Esophagus muscularis mucosa (tissue), 4 donors: ENCODE results near the gene ALG5.

ENCODE experiments used
- EP300 ChIP-seq: sonication (generic); formaldehyde crosslinking; IDR thresholded peaks from one replicate; pipeline ENCODE4 v1.6.1; 2017; ENCODE audit warnings: antibody characterized with exemption
- POLR2A ChIP-seq: fragments of 450-650 bp; IDR thresholded peaks from one replicate; pipeline ENCODE4 v1.6.1; 2017; ENCODE audit warnings: antibody characterized with exemption, moderate library complexity, mild to moderate bottlenecking, low read depth
- POLR2AphosphoS5 ChIP-seq, 2 donors: sonication (generic); formaldehyde crosslinking; IDR thresholded peaks; one replicate each; pipeline ENCODE4 v1.6.1; 2017; ENCODE audit warnings: antibody characterized with exemption in 2 of 2
- TF ChIP-seq, protein P1 (sequence below), 3 experiments: fragments of 200-600 bp in 2 of 3; fragments of 450-650 bp in 1 of 3; sonication (generic) in 2 of 3; IDR thresholded peaks; one replicate each; pipeline ENCODE4 v1.5.1; 2017 to 2019; ENCODE audit warnings: antibody characterized with exemption in 3 of 3, mild to moderate bottlenecking in 2 of 3, moderate library complexity in 1 of 3

DNA sequence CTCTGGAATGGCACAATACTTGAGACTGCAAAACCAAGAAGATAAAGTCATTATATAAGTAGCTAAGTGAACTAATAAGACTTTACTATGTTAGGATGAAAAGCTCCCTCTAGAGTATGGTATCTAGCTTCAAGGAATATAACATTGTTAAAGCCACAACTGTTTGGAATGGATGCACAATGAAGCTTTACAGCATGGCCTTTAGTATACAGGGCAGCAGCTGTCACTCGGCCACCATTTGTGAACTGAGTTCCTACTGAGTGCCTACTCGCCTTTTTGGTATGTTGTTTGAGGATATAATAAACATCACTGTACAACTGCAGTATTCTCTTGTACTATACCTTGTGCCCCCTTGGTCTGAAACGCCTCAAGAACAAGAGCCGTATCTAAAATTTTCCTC is 6.8 kb downstream of the ALG5 start:
- TF ChIP-seq, protein P1, sequence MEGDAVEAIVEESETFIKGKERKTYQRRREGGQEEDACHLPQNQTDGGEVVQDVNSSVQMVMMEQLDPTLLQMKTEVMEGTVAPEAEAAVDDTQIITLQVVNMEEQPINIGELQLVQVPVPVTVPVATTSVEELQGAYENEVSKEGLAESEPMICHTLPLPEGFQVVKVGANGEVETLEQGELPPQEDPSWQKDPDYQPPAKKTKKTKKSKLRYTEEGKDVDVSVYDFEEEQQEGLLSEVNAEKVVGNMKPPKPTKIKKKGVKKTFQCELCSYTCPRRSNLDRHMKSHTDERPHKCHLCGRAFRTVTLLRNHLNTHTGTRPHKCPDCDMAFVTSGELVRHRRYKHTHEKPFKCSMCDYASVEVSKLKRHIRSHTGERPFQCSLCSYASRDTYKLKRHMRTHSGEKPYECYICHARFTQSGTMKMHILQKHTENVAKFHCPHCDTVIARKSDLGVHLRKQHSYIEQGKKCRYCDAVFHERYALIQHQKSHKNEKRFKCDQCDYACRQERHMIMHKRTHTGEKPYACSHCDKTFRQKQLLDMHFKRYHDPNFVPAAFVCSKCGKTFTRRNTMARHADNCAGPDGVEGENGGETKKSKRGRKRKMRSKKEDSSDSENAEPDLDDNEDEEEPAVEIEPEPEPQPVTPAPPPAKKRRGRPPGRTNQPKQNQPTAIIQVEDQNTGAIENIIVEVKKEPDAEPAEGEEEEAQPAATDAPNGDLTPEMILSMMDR (IDR thresholded peaks at IDR 0.05) = no peak
- TF ChIP-seq POLR2A (no peak), POLR2AphosphoS5 (IDR thresholded peaks at IDR 0.05) (no peak), EP300 (no peak)
